PC-3 (cell line): ENCODE measurements around the gene SEC61B. TPM values are rescaled to one million over a fixed set of nuclear protein-coding genes. Genes with fewer than 3 reads are reported as not detected.

Experiments used
- ATAC-seq: fragments of 200-7000 bp; cut with Tn5 transposase; 2 replicates; pipeline ENCODE4 v1.9.1; 2020; ENCODE audit warnings: mild to moderate bottlenecking, moderate library complexity
- BruUV-seq: library from RNA; stranded (reverse); fragments of 400-500 nt; replicated peaks from 2 replicates; lab custom pipeline; 2021; lab: Mats Ljungman, UMichigan
- CTCF ChIA-PET: fragments of 300-600 bp; sonication (Branson Sonifier 250); formaldehyde crosslinking; loops from one replicate; lab custom pipeline; 2022; ENCODE audit warnings: antibody characterized with exemption; lab: Charles Lee
- POLR2A ChIA-PET: fragments of 300-600 bp; sonication (Branson Sonifier 250); formaldehyde crosslinking; loops from one replicate; lab custom pipeline; 2022; ENCODE audit warnings: antibody characterized with exemption; ENCODE audit not compliant: unreplicated experiment; lab: Charles Lee
- DNase-seq: peaks from one replicate; pipeline ENCODE4 v3.0.0-alpha.2; 2015
- H2AFZ ChIP-seq: fragments of 300-600 bp; sonication (generic); 2 replicates; pipeline ENCODE4 v1.6.0; 2016; ENCODE audit warnings: antibody characterized with exemption, low read length
- H3F3A ChIP-seq: fragments of 300-600 bp; sonication (generic); one replicate; pipeline ENCODE4 v1.6.0; 2017; ENCODE audit warnings: antibody characterized with exemption, low read length, control low read depth, mild to moderate bottlenecking; ENCODE audit not compliant: unreplicated experiment
- H3K27ac ChIP-seq: fragments of 300-600 bp; sonication (generic); 2 replicates; pipeline ENCODE4 v1.5.1; 2016; ENCODE audit warnings: mild to moderate bottlenecking, low read length
- H3K27me3 ChIP-seq: fragments of 300-600 bp; sonication (generic); 2 replicates; pipeline ENCODE4 v1.6.1; 2016; ENCODE audit warnings: low read length, mixed read lengths
- H3K36me3 ChIP-seq: fragments of 300-600 bp; sonication (generic); 2 replicates; pipeline ENCODE4 v1.6.1; 2016; ENCODE audit warnings: low read depth, mixed run types, low read length, mixed read lengths
- H3K4me1 ChIP-seq: fragments of 300-600 bp; sonication (generic); 2 replicates; pipeline ENCODE4 v1.5.1; 2016; ENCODE audit warnings: low read length; ENCODE audit not compliant: insufficient read depth
- H3K4me2 ChIP-seq: fragments of 300-600 bp; sonication (generic); 2 replicates; pipeline ENCODE4 v1.6.0; 2016; ENCODE audit warnings: low read length
- H3K4me3 ChIP-seq: fragments of 300-600 bp; sonication (generic); 2 replicates; pipeline ENCODE4 v1.5.1; 2016; ENCODE audit warnings: mild to moderate bottlenecking, low read length, mixed read lengths
- H3K79me2 ChIP-seq: fragments of 300-600 bp; sonication (generic); 2 replicates; pipeline ENCODE4 v1.6.1; 2017; ENCODE audit warnings: low read length, mixed read lengths
- H3K9ac ChIP-seq: fragments of 300-600 bp; sonication (generic); 2 replicates; pipeline ENCODE4 v1.6.0; 2016; ENCODE audit warnings: mild to moderate bottlenecking, low read length
- H3K9me2 ChIP-seq: fragments of 300-600 bp; sonication (generic); replicated peaks from 2 replicates; pipeline ENCODE4 v1.6.1; 2016; ENCODE audit warnings: mixed run types, low read length, mixed read lengths
- H3K9me3 ChIP-seq: fragments of 300-600 bp; sonication (generic); 2 replicates; pipeline ENCODE4 v1.6.1; 2016; ENCODE audit warnings: low read length, mixed read lengths
- H4K20me1 ChIP-seq: fragments of 300-600 bp; sonication (generic); 2 replicates; pipeline ENCODE4 v1.6.1; 2016; ENCODE audit warnings: low read length, mixed read lengths
- CTCF ChIP-seq: fragments of 300-600 bp; sonication (generic); conservative IDR thresholded peaks from 2 replicates; pipeline ENCODE4 v1.5.1; 2017; ENCODE audit warnings: antibody characterized with exemption, low read depth, mild to moderate bottlenecking, low read length
- EZH2 ChIP-seq: fragments of 300-600 bp; sonication (generic); IDR thresholded peaks from one replicate; pipeline ENCODE4 v1.6.1; 2017; ENCODE audit warnings: antibody characterized with exemption, mild to moderate bottlenecking, low read length; ENCODE audit not compliant: unreplicated experiment
- EZH2phosphoT487 ChIP-seq: fragments of 300-600 bp; sonication (generic); IDR thresholded peaks from 2 replicates; pipeline ENCODE4 v1.6.1; 2018; ENCODE audit warnings: mild to moderate bottlenecking, antibody characterized with exemption, low read length, borderline replicate concordance
- intact Hi-C: fragments of 100-400 bp; cut with micrococcal nuclease; formaldehyde crosslinking; loops from 2 replicates; pipeline ENCODE4 v1.9.0; 2023
- total RNA-seq: library from RNA; depleted of rRNA; stranded (reverse); fragments of >200 nt; gene quantifications from 2 replicates; pipeline ENCODE4 v1.2.3, GENCODE V29; 2014

Gene SEC61B
- total RNA-seq, 1 experiment from 2014 or later, result 107 TPM

- Histone ChIP-seq H3F3A (no peaks in the 10 kb centered on the region), H3K27ac (no peak overlapping the region), H3K36me3 (no peaks in the 10 kb centered on the region; the same call in 1 of the 2 replicates), H3K9me2 (no peaks in the 10 kb centered on the region), H3K79me2 (no peaks in the 10 kb centered on the region), H3K9me3 (no peaks in the 10 kb centered on the region), H2AFZ (no peak overlapping the region), H3K9ac (no peak overlapping the region), H3K4me2 (no peak overlapping the region), H4K20me1 (no peaks in the 10 kb centered on the region), H3K4me3 (no peak overlapping the region), H3K4me1 (0 out of 2 replicates have a peak, but pooled peaks cover 5% of the 10 kb centered on the region), H3K27me3 (0 out of 2 replicates have a peak, but pooled peaks cover 3% of the 10 kb centered on the region)
- CTCF ChIA-PET, result no interaction called here
- ATAC-seq (no peak), DNase-seq (no peak)
- no peak for TF ChIP-seq EZH2phosphoT487
- TF ChIP-seq EZH2, result no peak
- no peak for TF ChIP-seq CTCF
- no TSS peak for BruUV-seq
- POLR2A ChIA-PET, result no interaction called here
- intact Hi-C loops, result no loop called here
Measured at GRCh38 chr9:99189186-99189585, 32.9 kb upstream of the SEC61B start.

GRCh38 chr9:99189887-99190596 is 32.0 kb upstream of the SEC61B start:
- intact Hi-C loops, result no loop called here
- CTCF ChIA-PET, result interaction anchor here (0.6 kb wide), 1 partner anchor 155 kb away, joined by 3 read pairs; no protein-coding TSS in a partner anchor
- H2AFZ ChIP-seq, result no peak overlapping the region

More at GRCh38 chr9:99189887-99190596, 32.0 kb upstream of the SEC61B start:
- H3K27me3 ChIP-seq, result 0 out of 2 replicates have a peak, but pooled peaks cover 3% of the 10 kb centered on the region
- no peaks in the 10 kb centered on the region for H4K20me1 ChIP-seq
- H3K36me3 ChIP-seq, result no peaks in the 10 kb centered on the region
- H3K79me2 ChIP-seq, result no peaks in the 10 kb centered on the region
- no peak overlapping the region for H3K9ac ChIP-seq
- no TSS peak for BruUV-seq
- no peaks in the 10 kb centered on the region for H3K9me3 ChIP-seq
- H3F3A ChIP-seq, result no peaks in the 10 kb centered on the region
- ATAC-seq (peak; percentile 49; the same call in 1 of the 2 replicates), DNase-seq (no peak)
- H3K9me2 ChIP-seq, result no peaks in the 10 kb centered on the region
- 0 out of 2 replicates have a peak, but pooled peaks cover 1% of the 10 kb centered on the region for H3K4me1 ChIP-seq
- POLR2A ChIA-PET, result no interaction called here
- H3K4me2 ChIP-seq, result no peak overlapping the region
- H3K4me3 ChIP-seq, result no peak overlapping the region
- H3K27ac ChIP-seq, result no peak overlapping the region
- TF ChIP-seq EZH2phosphoT487 (no peak), EZH2 (no peak), CTCF (no peak)
